Activated CD4-positive, alpha-beta T cell treated with anti-CD3 and anti-CD28 coated beads for 48 hours (primary cell): ENCODE results near the gene RMDN3.
A peak's percentile ranks its signal among the peaks of the same experiment; 100 is the strongest.

Source experiments
- DNase-seq: peaks from one replicate; pipeline ENCODE4 v3.0.0-alpha.2; 2020

The RMDN3 gene, protein sequence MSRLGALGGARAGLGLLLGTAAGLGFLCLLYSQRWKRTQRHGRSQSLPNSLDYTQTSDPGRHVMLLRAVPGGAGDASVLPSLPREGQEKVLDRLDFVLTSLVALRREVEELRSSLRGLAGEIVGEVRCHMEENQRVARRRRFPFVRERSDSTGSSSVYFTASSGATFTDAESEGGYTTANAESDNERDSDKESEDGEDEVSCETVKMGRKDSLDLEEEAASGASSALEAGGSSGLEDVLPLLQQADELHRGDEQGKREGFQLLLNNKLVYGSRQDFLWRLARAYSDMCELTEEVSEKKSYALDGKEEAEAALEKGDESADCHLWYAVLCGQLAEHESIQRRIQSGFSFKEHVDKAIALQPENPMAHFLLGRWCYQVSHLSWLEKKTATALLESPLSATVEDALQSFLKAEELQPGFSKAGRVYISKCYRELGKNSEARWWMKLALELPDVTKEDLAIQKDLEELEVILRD

DNA sequence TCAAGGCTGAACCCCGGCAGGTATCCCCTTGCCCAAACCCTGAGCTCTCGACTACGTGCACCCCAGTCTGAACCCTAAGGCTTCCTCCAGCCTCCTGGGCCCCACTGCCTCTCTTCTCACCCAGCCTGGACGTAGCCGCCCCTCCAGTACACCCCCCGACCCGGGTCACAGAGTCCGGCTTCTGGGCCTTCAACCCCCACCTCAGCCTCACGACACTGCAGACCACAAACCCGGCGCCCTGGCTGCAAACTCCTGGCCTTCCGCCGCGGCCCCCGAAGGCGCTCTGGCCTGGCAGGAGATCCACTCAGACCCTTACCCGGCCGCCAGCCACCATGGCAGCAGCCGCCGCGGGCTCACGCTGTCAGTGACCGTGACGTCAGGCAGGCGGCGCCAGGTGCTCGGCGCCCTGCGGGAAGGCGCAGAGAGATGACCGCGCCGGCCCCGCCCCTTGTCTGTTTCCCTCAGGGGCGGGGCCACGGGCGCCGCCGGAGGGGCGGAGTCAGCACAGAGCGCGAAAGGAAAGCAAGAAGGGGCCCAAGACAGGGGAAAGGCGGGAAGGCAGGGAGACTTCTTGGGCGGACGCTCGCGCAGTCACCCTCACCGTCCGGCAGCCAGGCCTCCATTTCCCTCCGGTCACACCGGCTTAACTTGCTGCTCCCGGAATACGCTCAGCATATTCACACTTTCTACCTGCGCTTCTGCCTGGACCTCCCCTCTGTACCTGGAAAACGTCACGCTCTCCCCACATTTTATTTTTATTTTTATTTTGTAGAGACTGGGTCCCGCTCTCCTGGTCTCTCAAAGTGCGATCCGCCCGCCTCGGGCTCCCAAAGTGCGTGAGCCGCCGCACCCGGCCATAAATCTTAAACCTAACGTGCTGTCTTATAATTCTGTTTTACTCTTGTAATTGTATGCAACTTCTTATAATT is at the start of gene RMDN3:
TSS of gene RMDN3 (minus strand) at position 372 of the 929 bp plus-strand sequence. CDS start 471 bp downstream, outside the sequence.
- peak; percentile 96 for DNase-seq

DNA sequence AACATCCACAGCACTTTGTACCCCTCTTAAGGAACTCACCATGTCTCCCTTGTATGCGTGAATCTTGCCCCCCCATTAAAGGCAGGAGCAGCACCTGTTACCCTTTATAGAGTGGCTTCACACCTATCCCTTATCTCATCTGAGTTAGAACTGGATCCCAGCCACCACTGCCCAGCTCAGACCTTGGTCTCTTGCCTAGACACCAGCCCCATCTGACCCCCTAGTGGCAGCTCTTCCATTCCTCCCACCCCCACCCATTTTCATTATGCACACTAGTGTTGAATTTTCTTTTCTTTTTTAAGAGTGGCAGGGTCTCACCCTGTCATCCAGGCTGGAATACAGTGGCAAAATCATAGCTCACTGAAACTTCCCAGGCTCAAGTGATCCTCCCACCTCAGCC is 48.6 kb upstream of the RMDN3 start:
- DNase-seq, result no peak

DNA sequence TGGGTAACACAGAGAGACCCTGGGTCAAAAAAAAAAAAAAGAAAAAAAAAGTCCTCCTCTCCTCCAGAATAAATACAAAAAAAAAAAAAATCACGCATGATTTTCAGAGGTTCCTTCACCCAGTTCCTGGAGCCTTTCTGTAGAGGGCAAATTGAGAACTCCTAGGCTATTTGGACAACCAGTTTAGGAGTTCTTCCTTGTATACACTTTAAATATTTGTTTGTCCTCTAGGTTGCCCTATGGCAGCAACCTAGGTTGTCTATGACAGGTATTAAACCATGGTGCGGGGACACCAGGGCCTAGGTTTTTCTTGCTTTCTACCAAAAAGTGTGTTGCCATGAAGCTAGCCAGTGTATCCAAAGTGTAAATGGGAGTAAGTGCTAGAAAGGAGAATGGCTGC is 48.0 kb upstream of the RMDN3 start:
- no peak for DNase-seq

DNA sequence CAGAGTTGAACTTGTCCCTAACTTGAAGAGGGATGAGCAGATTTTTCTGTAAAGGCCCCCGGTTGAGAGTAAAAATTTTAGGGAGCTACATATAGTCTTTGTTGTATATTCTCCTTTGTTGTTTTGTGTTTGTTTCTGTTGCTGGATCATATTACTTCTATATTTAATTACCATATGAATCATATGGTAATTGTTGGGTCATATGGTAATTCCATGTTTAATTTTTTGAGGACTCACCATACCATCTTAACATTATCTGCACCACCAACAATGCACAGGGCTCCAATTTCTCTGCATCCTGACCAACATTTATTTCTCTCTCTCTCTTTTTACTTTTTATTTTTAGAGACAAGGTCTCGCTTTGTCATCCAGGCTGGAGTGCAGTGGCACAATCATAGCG is 44.5 kb upstream of the RMDN3 start:
- no peak for DNase-seq

DNA sequence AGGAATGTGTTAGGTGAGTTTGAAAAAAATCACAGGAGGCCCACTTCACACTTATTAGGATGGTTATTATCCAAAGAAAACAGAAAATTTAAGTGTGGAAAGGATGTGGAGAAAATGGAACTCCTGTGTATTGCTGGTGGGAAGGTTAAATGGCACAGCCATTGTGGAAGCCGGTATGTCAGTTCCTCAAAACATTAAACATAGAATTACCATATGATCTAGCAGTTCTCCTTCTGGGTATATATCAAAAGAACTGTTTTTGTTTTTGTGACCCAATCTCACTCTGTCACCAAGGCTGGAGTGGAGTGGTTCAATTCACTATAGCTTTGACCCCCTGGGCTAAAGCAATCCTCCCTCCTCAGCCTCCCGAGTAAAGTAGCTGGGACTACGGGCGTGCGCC is 41.5 kb upstream of the RMDN3 start:
- DNase-seq, result no peak

DNA sequence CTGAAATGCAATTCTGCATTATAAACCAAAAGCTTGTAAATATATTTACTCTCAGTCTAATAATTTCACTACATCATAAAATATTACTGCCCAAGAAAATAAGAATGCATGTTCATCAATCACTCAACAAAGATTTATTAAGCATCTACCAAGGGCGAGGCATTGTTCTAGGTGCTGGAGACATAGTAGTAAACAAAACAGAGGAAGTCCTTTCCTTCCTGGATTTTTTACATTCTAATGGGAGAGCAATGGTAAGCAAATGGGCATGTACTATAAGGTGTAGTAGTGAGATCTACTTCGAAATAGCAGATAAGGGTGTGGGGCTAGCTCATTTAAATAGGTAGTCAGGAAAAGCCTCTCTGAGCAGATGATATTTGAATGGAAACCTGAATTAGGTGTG is 41.0 kb upstream of the RMDN3 start:
- DNase-seq, result no peak

DNA sequence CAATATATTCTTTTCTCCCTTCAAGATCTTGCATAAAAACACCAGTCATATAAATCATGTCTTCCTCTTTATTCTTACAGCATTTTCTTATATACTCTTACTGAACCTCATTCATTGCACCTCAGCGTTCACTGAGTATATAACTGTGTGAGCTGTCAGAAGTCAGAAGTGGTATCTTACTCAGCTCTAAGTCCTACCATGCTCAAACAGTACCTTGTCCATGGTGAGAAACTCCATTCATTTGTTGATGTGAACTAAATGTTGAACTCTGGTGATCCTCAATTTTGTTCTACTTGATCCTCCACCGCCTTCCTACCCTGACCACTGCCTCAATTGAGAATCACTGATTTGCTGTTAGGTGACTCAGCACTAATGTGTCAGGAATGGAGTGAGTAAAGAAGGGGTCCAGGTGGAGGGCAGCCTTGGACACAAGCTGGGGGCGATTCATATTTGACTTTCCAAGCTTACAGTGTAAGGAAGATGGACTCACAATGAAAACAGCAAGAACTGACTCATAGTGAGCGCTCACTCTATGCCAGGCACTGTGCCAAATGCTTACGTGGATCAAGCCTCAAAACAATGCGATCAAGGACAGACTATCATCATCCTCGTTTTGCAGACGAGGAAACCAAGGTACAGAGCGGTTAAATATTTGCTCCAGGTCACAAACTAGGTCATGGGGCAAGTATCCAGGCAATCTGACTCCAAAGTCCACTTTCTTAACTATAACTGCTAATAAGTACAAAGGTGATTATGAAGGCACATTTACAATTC is 38.3 kb upstream of the RMDN3 start:
- peak; percentile 64 for DNase-seq

DNA sequence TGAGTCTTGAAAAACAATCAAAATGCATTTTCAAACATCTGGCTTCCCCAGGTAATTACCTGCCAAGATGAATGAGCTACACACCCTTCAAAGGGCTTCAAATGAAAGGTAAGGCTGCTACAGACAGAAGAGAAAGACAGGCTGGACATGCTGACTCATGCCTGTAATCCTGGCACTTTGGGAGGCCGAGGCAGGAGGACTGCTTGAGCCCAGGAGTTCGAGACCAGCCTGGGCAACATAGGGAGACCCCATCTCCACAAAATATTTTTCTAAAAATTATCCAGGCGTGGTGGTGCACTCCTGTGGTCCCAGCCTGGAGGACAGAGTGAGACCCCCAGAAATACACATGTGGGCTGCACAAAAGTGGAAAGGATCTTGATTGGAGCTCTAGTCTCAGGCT is 37.3 kb upstream of the RMDN3 start:
- DNase-seq, result no peak

DNA sequence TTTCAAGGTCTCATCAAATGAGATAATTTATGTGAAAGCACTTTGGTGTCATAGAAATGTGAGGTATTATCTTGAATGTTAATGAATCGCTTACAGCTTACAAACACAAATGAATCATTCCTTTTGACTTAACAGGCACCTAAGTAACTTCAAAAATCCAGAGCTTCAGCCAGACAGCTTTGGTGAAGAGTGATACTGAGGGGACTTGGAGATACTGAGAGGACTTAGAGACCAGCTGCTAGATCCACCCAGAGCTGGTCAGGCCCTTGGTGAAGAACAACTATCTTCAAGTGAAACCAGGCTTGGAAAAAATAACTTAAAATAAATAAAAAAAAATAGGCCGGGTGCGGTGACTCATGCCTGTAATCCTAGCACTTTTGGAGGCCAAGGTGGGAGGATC is 35.7 kb upstream of the RMDN3 start:
- no peak for DNase-seq

DNA sequence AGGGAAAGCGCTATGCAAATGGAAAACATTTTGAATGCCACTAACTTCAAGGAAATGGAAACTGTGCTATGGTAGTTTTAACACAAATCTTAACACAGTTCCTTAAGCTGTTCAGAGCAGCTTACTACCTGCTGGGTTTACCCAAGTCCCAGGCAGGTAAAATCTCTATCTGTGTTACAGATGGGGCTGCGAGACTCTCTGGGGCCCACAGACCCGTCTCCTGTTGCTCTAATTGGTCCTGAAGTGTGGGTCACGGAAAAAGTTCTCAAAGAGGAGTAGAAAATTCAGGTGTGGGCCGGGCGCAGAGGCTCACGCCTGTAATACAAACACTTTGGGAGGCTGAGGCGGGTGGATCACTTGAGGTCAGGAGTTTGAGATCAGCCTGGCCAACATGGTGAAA is 34.9 kb upstream of the RMDN3 start:
- no peak for DNase-seq

DNA sequence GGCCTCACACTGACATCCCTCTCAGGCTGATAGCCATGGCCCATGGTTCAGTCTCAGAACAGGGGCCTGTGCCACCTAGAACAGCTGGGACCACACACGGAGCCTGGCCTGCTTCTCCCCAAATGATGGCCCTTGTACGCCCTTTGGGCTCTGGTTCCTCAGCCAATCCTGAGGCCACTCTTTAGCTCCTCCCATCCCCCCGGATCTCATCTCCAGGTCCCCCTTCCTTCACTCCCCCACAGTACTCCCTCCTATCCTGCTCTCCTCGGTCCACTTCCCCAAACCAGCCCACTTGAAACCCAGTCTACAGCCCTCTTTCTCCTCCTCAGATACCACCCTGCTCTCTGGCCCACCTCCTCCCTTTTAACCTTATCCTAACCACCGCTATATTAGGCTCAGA is 34.1 kb upstream of the RMDN3 start:
- no peak for DNase-seq

DNA sequence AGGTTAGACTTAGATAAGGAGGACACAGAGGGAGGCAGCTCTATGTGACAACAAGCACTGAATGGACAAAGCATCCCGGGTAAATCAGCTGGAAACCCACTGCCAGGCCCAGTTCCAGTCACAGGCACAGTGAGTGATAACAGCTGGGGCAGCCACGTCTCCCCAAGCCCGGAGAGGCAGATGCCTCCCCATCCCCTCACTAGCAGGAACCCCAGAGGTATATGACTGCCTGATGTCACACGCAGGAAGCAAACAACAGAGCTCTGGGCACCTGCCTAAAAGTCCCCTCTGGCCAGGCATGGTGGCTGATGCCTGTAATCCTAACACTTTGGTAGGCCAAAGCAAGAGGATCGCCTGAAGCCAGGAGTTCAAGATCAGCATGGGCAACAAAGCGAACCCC is 32.9 kb upstream of the RMDN3 start:
- no peak for DNase-seq

DNA sequence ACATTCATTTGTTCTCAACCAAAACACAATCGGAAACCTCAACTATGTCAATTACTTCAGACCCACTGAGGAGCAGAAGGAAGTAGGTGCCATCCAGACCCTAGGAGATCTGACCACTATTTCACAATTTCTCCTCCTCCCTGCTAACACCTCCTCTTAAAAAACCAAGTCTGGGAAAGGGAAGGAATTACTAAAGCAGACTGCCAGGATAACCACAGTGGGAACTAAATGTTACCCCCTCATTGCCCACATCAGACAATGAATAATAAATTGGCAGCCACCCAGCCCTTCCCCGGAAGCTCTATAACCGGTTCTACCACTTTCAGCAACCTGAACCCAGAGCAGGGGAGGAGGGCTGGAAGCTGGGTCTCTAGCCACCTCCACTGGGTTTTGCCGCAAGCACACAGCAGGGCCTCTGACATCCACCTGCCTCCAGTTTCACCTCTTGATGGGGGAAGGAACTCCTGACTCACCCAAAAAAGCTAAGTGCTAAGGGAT is 32.3 kb upstream of the RMDN3 start:
- DNase-seq, result peak; percentile 76

DNA sequence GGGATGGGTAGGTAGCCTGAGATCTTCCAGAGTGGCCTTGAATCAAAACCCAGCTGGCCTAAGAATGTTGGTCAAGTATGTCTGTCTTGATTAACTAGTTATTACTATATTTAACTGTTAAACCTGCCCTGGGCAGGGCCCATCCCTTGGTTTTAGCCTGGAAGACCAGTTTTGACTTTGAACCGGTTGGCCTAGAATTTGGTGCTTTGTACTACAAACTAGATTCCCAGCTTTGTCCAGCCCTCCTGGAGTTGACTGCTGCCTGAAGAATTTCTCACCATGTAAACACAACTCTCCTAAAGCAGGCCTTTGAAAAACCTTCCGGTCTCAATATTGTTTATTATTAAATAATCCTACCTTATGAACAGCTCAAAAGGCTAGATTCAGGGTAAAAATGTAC is 30.8 kb upstream of the RMDN3 start:
- no peak for DNase-seq

DNA sequence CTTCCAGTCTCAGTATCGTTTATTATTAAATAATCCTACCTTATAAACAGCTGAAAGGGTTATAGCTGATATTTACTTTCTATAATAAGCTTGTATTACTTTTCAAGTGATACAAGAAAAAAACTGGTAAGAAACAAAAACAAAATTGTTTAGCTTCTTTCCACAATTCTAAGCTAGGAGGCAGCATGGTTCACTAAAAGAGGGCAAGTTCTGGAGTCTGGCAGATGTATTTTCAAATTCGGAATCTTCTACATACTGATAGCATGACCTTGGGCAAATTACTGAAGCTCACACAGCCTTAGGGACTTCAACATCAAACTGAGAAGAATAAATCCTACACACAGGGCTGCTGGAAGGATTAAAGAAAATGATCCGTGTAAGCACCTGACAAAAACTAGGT is 30.1 kb upstream of the RMDN3 start:
- no peak for DNase-seq

DNA sequence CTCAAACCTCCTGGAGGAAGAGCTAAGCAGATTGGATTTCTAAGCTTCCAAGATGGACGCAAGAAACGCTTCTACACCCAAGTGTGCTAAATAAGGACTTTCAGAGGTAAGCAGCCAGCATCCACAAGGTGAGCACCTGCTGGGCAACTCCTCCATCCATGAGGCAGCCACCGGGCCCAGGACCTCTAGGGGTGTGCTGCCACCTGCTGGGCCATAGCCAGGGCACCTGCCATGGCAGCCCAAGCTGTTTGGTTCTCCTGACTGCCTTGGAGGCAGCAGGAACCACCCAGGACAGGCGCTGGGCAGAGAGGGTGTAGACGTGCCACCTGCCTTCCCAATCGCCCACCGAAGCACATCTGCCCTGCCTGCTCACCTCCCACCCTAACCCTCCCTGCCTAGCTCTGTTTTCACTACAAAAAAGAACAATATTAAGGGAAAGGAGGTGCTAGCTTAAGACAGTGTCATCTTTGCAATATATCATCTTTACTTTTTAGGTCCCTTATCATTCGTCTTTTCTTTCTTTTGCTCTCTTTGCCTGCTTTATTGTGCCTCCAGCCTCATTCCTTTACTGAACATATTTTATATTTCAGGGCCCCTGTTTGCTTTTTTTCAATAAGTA is 27.7 kb upstream of the RMDN3 start:
- peak; percentile 85 for DNase-seq

DNA sequence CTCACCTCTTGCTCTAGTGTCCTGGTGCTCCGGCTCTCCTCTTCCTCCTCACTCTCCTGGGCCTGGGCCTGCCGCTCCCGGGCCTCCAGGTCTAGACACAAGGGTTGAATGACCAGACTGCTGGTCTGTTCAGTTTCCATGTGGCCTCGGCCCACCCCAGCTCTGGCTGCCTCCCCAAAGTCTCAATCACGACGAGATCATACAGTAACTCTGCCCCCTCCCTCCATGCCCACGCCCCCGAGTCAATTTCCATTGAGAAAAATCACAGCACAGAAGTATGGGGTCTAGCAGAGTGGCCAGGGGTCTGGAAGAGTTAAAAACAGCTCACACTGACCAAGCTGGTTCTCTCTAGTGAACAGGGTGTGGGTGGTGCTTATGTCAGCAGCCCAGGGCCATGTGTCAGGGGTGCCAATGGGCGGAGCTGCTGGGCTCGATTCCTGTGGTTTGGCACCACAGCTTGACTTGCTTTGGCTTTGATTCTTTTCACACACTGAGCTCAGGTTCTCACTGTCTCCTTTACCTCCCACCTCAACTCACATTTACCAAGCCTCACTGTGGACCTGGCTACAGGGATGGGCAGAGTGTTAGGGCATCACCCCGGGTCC is 21.6 kb upstream of the RMDN3 start:
- DNase-seq, result peak; percentile 58

DNA sequence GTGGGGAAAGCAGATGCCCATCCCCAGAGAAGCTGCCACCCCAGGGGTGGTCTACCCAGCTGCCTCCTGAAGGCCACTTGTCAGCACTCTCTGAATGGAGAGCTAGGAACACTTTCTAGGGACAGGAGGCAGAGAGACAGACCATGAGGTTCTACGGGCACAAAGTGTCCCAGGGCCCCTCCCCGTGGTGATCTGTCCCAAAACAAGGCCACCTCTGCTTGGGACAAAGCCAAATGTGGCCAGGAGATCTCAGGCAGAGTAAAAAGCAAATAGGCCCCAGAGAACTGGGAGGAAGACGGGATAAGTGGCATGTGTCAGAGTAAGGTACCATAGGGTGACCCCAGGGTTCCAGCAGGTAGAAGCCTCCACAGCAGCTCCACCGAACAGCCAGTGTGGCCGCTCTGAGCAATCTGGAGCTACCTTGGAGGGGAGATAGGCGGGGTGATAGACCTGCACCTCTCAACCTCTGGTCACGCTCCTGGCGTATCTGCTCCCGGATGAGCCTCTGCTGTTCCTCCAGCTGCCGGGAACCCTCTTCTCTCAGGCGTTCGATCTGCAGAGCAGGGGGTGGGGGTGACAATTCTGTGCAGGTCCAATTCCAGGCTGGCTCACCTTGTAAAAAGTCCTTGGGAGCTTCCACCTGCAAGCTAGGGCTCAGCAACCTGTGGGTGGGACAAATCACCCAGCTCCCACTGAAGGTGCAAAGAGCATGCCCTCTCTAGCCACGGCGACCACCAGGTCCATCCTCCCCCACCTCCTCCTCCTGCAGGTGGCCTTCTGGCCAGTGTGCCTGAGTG is 20.9 kb upstream of the RMDN3 start:
- no peak for DNase-seq

DNA sequence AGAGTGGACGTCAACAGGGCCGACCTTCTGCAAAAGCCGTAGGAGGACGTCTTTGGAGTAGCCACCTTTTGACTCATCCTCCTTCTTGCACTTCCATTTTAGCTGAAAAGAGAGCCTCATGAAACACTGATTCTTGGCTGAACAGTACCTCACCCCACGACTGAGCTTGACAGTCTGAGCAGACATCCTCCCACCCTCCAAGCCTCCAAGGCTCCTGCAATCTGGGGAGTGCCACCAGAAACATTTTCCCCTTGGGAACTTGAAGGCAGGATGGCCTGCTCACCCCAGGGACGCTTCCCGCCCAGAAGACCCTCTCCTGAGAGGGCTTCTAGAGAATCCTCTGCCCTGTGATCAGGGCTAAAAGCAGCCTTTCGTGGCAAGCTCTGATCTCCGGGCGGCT is 20.0 kb upstream of the RMDN3 start:
- DNase-seq, result no peak

DNA sequence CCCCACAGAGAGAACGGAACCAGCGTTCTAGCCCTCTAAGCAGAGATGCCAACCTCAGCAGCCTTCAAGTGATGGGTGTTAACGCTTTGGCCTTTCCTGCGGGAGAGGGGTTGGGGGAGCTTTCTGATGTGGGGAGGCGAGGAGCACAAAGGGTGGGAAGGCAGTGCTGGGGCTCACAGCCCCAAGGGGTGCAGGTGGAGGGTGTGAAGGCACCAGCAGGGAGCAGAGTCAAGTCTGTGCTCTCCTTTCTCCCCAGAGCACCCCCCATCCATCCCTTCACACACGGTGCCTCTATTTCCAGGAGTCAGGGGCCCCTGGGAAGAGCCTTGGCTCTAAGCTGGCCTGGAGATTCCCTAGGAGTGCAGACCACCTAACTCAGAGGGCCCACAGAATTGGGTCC is 18.8 kb upstream of the RMDN3 start:
- DNase-seq, result no peak

DNA sequence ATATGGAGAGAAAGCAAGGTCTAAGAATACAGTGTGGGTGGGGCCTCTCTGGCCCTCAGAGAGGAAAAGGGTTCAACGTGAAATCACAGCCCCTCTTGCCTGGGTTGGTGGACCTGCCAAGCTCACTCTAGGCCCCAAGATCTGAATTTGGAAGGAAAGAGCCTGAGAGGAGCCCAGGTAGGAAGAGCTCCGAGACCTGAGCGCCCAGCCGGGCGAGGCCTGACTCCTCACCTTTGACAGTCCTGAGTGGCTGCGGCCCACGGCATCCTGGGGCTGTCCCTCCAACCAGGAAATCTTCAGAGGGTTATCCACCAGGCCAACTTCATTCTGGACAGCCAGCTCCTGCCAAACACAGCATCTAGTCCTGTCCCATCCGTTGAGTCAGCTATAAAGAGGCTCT is 18.4 kb upstream of the RMDN3 start:
- no peak for DNase-seq
